GM23338 (cell line): ENCODE results near the gene CTU2.

ENCODE experiments used
- CREB1 ChIP-seq: fragments of 250-450 bp; sonication (Bioruptor Pico); IDR thresholded peaks from 2 replicates; pipeline ENCODE4 v1.5.0; 2020; ENCODE audit warnings: low read depth, mild to moderate bottlenecking, moderate library complexity
- EZH2 ChIP-seq: fragments of 200-600 bp; sonication (generic); IDR thresholded peaks from one replicate; pipeline ENCODE4 v1.8.0; 2017; ENCODE audit warnings: antibody characterized with exemption, mild to moderate bottlenecking, low read depth; ENCODE audit not compliant: unreplicated experiment
- JUNB ChIP-seq: IDR thresholded peaks from one replicate; pipeline ENCODE4 v1.6.1; 2016; ENCODE audit warnings: antibody characterized with exemption; ENCODE audit not compliant: unreplicated experiment
- NANOG ChIP-seq: IDR thresholded peaks from 2 replicates; pipeline ENCODE4 v1.6.1; 2016; ENCODE audit warnings: antibody characterized with exemption, borderline replicate concordance
- POLR2AphosphoS5 ChIP-seq: IDR thresholded peaks from 2 replicates; pipeline ENCODE4 v1.6.1; 2016; ENCODE audit warnings: antibody characterized with exemption, low read depth
- STAT1 ChIP-seq: IDR thresholded peaks from one replicate; pipeline ENCODE4 v1.6.1; 2016; ENCODE audit warnings: antibody characterized with exemption; ENCODE audit not compliant: unreplicated experiment
- TF ChIP-seq, protein P1 (sequence below), 2 experiments: fragments of 200-600 bp in 1 of 2; sonication (generic) in 1 of 2; conservative IDR thresholded peaks; 2 replicates each; pipeline versions ENCODE4 v1.5.1 to v1.6.1; 2016 to 2017; ENCODE audit warnings: antibody characterized with exemption in 2 of 2, low read depth in 2 of 2, mild to moderate bottlenecking in 2 of 2, moderate library complexity in 1 of 2
- TF ChIP-seq, protein P2 (sequence below): IDR thresholded peaks from one replicate; pipeline ENCODE4 v1.6.1; 2018; ENCODE audit warnings: antibody characterized with exemption; ENCODE audit not compliant: unreplicated experiment

DNA sequence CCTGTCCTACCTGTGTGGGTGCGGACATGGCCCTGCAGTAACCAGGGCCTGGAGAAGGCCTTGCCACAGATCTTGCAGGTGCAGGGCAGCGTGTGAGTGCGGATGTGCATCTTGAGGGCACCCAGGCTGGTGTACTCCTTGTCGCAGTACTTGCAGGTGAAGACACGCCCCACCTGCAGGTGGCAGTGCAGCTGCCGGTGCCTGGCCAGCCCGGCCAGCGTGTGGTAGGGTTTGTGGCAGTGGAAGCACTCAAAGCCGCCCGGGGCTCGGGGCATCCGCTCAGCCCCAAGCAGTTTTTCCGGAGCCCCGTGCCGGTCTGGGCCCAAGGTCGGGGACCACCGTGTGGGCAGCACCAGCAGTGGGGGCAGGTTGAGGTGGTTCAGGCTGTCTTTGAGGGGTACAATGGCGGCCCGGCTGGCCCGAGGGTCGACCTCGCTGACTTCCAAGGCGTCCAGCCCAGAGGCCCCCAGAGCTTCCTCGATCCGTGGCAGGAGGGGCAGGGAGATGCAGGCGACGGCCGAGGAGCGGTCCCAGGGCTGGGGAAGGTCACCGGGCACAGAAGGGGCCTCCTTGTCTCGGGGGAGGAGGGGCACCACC lies 25.1 kb upstream of the CTU2 start:
- TF ChIP-seq, protein P1, sequence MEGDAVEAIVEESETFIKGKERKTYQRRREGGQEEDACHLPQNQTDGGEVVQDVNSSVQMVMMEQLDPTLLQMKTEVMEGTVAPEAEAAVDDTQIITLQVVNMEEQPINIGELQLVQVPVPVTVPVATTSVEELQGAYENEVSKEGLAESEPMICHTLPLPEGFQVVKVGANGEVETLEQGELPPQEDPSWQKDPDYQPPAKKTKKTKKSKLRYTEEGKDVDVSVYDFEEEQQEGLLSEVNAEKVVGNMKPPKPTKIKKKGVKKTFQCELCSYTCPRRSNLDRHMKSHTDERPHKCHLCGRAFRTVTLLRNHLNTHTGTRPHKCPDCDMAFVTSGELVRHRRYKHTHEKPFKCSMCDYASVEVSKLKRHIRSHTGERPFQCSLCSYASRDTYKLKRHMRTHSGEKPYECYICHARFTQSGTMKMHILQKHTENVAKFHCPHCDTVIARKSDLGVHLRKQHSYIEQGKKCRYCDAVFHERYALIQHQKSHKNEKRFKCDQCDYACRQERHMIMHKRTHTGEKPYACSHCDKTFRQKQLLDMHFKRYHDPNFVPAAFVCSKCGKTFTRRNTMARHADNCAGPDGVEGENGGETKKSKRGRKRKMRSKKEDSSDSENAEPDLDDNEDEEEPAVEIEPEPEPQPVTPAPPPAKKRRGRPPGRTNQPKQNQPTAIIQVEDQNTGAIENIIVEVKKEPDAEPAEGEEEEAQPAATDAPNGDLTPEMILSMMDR (conservative IDR thresholded peaks at IDR 0.05; ENCODE audit: low read depth in 2 of 2), result peak; percentile 64 to 84
- TF ChIP-seq, protein P2, sequence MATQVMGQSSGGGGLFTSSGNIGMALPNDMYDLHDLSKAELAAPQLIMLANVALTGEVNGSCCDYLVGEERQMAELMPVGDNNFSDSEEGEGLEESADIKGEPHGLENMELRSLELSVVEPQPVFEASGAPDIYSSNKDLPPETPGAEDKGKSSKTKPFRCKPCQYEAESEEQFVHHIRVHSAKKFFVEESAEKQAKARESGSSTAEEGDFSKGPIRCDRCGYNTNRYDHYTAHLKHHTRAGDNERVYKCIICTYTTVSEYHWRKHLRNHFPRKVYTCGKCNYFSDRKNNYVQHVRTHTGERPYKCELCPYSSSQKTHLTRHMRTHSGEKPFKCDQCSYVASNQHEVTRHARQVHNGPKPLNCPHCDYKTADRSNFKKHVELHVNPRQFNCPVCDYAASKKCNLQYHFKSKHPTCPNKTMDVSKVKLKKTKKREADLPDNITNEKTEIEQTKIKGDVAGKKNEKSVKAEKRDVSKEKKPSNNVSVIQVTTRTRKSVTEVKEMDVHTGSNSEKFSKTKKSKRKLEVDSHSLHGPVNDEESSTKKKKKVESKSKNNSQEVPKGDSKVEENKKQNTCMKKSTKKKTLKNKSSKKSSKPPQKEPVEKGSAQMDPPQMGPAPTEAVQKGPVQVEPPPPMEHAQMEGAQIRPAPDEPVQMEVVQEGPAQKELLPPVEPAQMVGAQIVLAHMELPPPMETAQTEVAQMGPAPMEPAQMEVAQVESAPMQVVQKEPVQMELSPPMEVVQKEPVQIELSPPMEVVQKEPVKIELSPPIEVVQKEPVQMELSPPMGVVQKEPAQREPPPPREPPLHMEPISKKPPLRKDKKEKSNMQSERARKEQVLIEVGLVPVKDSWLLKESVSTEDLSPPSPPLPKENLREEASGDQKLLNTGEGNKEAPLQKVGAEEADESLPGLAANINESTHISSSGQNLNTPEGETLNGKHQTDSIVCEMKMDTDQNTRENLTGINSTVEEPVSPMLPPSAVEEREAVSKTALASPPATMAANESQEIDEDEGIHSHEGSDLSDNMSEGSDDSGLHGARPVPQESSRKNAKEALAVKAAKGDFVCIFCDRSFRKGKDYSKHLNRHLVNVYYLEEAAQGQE, result no peak
- no peak for TF ChIP-seq EZH2
- TF ChIP-seq JUNB, result no peak
- TF ChIP-seq NANOG, result no peak
- no peak for TF ChIP-seq POLR2AphosphoS5
- no peak for TF ChIP-seq STAT1
- no peak for TF ChIP-seq CREB1 (CRISPR knock-in tag)
